ENCODE measurements around the gene PTPN2. TPM values are rescaled to one million over a fixed set of nuclear protein-coding genes. Genes with fewer than 3 reads are reported as not detected.

The PTPN2 gene
- total and polyA plus RNA-seq, 2 experiments from 2014 or later, result 49.9 to 65.5 TPM

DNA sequence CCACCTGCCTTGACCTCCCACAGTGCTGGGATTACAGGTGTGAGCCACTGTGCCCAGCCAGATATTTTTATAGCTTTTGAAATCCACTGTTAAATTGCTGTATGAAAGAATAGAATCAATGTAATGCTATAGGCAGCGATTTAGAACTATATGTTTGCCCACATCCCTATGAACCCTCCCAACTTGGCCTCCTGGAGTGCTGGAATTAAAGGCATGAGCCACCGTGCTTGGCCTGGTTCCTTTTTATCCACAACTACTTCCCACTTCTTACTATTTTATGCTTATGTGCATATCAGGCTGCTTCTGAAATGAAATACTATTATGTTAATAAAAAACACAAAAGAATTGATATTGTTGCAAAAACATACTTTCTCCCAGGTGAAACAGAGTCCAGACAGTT lies 11.6 kb upstream of the PTPN2 start (continued):
- TF ChIP-seq ZNF462 (CRISPR knock-in tag; IDR thresholded peaks at IDR 0.05), result no peak
- TF ChIP-seq CREB1 (CRISPR knock-in tag; IDR thresholded peaks at IDR 0.05; ENCODE audit: low read depth), result no peak
- TF ChIP-seq, protein P1, sequence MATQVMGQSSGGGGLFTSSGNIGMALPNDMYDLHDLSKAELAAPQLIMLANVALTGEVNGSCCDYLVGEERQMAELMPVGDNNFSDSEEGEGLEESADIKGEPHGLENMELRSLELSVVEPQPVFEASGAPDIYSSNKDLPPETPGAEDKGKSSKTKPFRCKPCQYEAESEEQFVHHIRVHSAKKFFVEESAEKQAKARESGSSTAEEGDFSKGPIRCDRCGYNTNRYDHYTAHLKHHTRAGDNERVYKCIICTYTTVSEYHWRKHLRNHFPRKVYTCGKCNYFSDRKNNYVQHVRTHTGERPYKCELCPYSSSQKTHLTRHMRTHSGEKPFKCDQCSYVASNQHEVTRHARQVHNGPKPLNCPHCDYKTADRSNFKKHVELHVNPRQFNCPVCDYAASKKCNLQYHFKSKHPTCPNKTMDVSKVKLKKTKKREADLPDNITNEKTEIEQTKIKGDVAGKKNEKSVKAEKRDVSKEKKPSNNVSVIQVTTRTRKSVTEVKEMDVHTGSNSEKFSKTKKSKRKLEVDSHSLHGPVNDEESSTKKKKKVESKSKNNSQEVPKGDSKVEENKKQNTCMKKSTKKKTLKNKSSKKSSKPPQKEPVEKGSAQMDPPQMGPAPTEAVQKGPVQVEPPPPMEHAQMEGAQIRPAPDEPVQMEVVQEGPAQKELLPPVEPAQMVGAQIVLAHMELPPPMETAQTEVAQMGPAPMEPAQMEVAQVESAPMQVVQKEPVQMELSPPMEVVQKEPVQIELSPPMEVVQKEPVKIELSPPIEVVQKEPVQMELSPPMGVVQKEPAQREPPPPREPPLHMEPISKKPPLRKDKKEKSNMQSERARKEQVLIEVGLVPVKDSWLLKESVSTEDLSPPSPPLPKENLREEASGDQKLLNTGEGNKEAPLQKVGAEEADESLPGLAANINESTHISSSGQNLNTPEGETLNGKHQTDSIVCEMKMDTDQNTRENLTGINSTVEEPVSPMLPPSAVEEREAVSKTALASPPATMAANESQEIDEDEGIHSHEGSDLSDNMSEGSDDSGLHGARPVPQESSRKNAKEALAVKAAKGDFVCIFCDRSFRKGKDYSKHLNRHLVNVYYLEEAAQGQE (IDR thresholded peaks at IDR 0.05; ENCODE audit: unreplicated experiment), result no peak
- TF ChIP-seq NANOG (IDR thresholded peaks at IDR 0.05; ENCODE audit: borderline replicate concordance), result no peak
- TF ChIP-seq POLR2AphosphoS5 (IDR thresholded peaks at IDR 0.05; ENCODE audit: low read depth), result no peak

DNA sequence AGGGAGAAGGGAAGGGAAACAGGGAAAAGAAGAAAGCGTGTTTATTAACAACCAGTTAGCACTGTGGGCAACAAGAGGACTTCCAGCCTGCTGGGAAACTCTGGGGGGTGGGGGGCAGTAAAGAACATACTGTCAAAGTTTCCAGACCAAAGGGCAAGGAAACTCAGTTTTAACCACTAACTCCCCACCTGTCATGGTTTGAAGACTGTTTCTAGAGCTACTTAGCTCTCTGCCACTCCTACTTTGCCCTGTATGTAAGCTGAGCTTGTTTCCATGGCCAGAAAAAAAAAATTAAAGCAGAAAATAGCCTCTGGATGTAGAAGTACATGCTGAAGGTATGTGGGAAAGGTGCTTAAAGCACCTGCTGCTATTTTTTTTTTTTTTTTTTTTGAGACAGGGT lies 11.0 kb upstream of the PTPN2 start:
- H3K36me3 ChIP-seq (ENCODE audit: insufficient read depth), result no peaks in the 10 kb centered on the region
- no peak overlapping the region for H3K4me3 ChIP-seq
- 0 out of 2 replicates have a peak, but pooled peaks cover 6% of the 10 kb centered on the region for H3K4me1 ChIP-seq (ENCODE audit: insufficient read depth)
- Mint-ChIP-seq H3K27ac (no peak overlapping the region), H3K9me3 (peaks cover 9% of the 10 kb centered on the region; the same call in 2 of the 3 replicates), H3K27me3 (ENCODE audit: insufficient read depth, low read depth, poor library complexity) (peaks cover 10% of the 10 kb centered on the region), H3K4me3 (no peak overlapping the region), H3K4me1 (peaks cover 7% of the 10 kb centered on the region), H3K36me3 (ENCODE audit: low read depth) (no peaks in the 10 kb centered on the region)
- H3K27me3 ChIP-seq (ENCODE audit: insufficient read depth), result no peaks in the 10 kb centered on the region
- no peaks in the 10 kb centered on the region for H3F3A ChIP-seq (replicated peaks; ENCODE audit: low read depth)
- H3K79me2 ChIP-seq (replicated peaks; ENCODE audit: insufficient read depth), result no peaks in the 10 kb centered on the region
- H2AFZ ChIP-seq, result no peak overlapping the region
- no peaks in the 10 kb centered on the region for H4K20me1 ChIP-seq (replicated peaks; ENCODE audit: insufficient read depth)
- no peak overlapping the region for H3K27ac ChIP-seq (ENCODE audit: low read depth)
- no peak overlapping the region for H3K4me2 ChIP-seq
- ATAC-seq, result no peak
- DNase-seq (ENCODE audit: low spot score), result no peak
- H3K9me2 ChIP-seq (ENCODE audit: insufficient read depth), result no peaks in the 10 kb centered on the region
- TF ChIP-seq, protein P2, sequence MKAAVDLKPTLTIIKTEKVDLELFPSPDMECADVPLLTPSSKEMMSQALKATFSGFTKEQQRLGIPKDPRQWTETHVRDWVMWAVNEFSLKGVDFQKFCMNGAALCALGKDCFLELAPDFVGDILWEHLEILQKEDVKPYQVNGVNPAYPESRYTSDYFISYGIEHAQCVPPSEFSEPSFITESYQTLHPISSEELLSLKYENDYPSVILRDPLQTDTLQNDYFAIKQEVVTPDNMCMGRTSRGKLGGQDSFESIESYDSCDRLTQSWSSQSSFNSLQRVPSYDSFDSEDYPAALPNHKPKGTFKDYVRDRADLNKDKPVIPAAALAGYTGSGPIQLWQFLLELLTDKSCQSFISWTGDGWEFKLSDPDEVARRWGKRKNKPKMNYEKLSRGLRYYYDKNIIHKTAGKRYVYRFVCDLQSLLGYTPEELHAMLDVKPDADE (IDR thresholded peaks at IDR 0.05), result no peak
- TF ChIP-seq JUNB (IDR thresholded peaks at IDR 0.05; ENCODE audit: unreplicated experiment), result no peak
- no peak for TF ChIP-seq ZNF331 (CRISPR knock-in tag; IDR thresholded peaks at IDR 0.05; ENCODE audit: low read depth)
- no peak for TF ChIP-seq ZNF114 (CRISPR knock-in tag; IDR thresholded peaks at IDR 0.05)
- no peak for TF ChIP-seq POLR2AphosphoS5 (IDR thresholded peaks at IDR 0.05; ENCODE audit: low read depth)
- TF ChIP-seq, protein P3, sequence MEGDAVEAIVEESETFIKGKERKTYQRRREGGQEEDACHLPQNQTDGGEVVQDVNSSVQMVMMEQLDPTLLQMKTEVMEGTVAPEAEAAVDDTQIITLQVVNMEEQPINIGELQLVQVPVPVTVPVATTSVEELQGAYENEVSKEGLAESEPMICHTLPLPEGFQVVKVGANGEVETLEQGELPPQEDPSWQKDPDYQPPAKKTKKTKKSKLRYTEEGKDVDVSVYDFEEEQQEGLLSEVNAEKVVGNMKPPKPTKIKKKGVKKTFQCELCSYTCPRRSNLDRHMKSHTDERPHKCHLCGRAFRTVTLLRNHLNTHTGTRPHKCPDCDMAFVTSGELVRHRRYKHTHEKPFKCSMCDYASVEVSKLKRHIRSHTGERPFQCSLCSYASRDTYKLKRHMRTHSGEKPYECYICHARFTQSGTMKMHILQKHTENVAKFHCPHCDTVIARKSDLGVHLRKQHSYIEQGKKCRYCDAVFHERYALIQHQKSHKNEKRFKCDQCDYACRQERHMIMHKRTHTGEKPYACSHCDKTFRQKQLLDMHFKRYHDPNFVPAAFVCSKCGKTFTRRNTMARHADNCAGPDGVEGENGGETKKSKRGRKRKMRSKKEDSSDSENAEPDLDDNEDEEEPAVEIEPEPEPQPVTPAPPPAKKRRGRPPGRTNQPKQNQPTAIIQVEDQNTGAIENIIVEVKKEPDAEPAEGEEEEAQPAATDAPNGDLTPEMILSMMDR (conservative IDR thresholded peaks at IDR 0.05; ENCODE audit: low read depth in 2 of 2), result no peak

Measured in GM23338 (cell line).